Skeletal muscle satellite cell (primary cell): ENCODE measurements around the gene SLC6A5.
"Not testable (repeated sequence)": the region's sequence is repeated elsewhere in the genome, so short reads cannot be mapped to it uniquely, and the experiment has no call there.

Experiments used
- H3K27me3 ChIP-seq: 2 replicates; pipeline ENCODE4 v1.7.0; 2013; ENCODE audit warnings: low read length; ENCODE audit not compliant: control insufficient read depth, insufficient read depth
- H3K36me3 ChIP-seq: 2 replicates; pipeline ENCODE4 v1.7.0; 2013; ENCODE audit warnings: mild to moderate bottlenecking, control low read depth, low read length; ENCODE audit not compliant: insufficient read depth
- H3K4me1 ChIP-seq: 2 replicates; pipeline ENCODE4 v1.7.0; 2013; ENCODE audit warnings: low read length; ENCODE audit not compliant: control insufficient read depth, insufficient read depth
- H3K4me2 ChIP-seq: 2 replicates; pipeline ENCODE4 v1.7.0; 2013; ENCODE audit warnings: mild to moderate bottlenecking, low read length
- H3K4me3 ChIP-seq: 2 replicates; pipeline ENCODE4 v1.7.0; 2013; ENCODE audit warnings: low read length
- H3K9ac ChIP-seq: 2 replicates; pipeline ENCODE4 v1.7.0; 2013; ENCODE audit warnings: mild to moderate bottlenecking, low read depth, low read length, moderate library complexity
- H3K9me3 ChIP-seq: replicated peaks from 2 replicates; pipeline ENCODE4 v1.7.0; 2013; ENCODE audit warnings: mild to moderate bottlenecking, control low read depth, low read length

SLC6A5 gene

DNA sequence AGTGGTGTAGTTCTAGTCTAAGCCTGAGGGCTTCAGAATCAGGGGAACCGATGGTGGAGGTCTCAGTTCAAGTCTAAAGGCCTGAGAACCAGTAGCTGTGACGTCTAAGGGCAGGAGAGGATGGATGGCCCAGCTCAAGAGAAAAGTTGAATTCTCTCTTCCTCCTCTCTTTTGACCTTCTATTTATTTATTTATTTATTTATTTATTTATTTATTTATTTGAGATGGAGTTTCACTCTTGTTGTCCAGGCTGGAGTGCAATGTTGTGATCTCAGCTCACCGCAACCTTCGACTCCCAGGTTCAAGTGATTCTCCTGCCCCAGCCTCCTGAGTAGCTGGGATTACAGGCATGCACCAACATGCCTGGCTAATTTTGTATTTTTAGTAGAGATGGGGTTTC is 19.7 kb upstream of the SLC6A5 start:
- H3K9ac ChIP-seq, H3K4me1 ChIP-seq, H3K36me3 ChIP-seq, H3K4me2 ChIP-seq, H3K9me3 ChIP-seq, H3K27me3 ChIP-seq, H3K4me3 ChIP-seq: not testable (repeated sequence)

- no peaks in the 10 kb centered on the region for H3K4me1 ChIP-seq
- no peak overlapping the region for H3K4me3 ChIP-seq
- H3K9ac ChIP-seq: no peak overlapping the region
- H3K27me3 ChIP-seq: no peaks in the 10 kb centered on the region
- H3K9me3 ChIP-seq: no peaks in the 10 kb centered on the region
- no peaks in the 10 kb centered on the region for H3K36me3 ChIP-seq
- no peak overlapping the region for H3K4me2 ChIP-seq
Observed at GRCh38 chr11:20583201-20583600, 16.2 kb upstream of the SLC6A5 start.

- H3K4me1 ChIP-seq: no peaks in the 10 kb centered on the region
- no peaks in the 10 kb centered on the region for H3K36me3 ChIP-seq
Observed at GRCh38 chr11:20584093-20584774, 15.2 kb upstream of the SLC6A5 start.

GRCh38 chr11:20589796-20590195 is 9.6 kb upstream of the SLC6A5 start:
- no peaks in the 10 kb centered on the region for H3K4me1 ChIP-seq
- H3K27me3 ChIP-seq: peaks cover 3% of the 10 kb centered on the region
- no peak overlapping the region for H3K9ac ChIP-seq
- H3K36me3 ChIP-seq: no peaks in the 10 kb centered on the region
- H3K4me2 ChIP-seq: no peak overlapping the region
- H3K9me3 ChIP-seq: no peaks in the 10 kb centered on the region
- no peak overlapping the region for H3K4me3 ChIP-seq

More at GRCh38 chr11:20584093-20584774, 15.2 kb upstream of the SLC6A5 start:
- Histone ChIP-seq H3K9ac (no peak overlapping the region), H3K9me3 (no peaks in the 10 kb centered on the region), H3K4me3 (no peak overlapping the region), H3K27me3 (no peaks in the 10 kb centered on the region), H3K4me2 (no peak overlapping the region)

DNA sequence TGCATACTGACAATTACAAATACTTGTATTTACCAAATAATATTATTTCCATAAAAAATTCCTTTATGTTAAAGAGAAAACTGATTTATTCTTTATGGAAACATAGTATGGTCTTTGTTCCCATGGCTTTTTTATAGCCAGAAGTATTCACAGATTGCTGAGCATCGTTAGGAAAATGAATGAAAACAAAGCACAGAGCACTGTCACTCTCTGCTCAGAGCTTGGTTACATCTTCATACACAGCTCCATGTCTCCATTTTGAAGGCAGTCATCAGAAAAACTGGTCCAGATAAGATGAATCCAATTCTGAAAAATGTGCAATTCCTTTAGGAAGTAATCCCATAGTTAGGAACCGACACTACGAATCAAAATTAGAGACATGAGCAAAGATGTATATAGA is 9.0 kb upstream of the SLC6A5 start:
- H3K9me3 ChIP-seq: no peaks in the 10 kb centered on the region
- H3K27me3 ChIP-seq: peaks cover 8% of the 10 kb centered on the region
- no peak overlapping the region for H3K4me2 ChIP-seq
- no peaks in the 10 kb centered on the region for H3K4me1 ChIP-seq
- no peak overlapping the region for H3K9ac ChIP-seq
- H3K4me3 ChIP-seq: no peak overlapping the region
- no peaks in the 10 kb centered on the region for H3K36me3 ChIP-seq

- Histone ChIP-seq H3K9me3 (no peaks in the 10 kb centered on the region), H3K4me3 (no peak overlapping the region), H3K9ac (no peak overlapping the region), H3K36me3 (no peaks in the 10 kb centered on the region), H3K4me2 (no peak overlapping the region), H3K27me3 (peaks cover 30% of the 10 kb centered on the region), H3K4me1 (no peaks in the 10 kb centered on the region)
Observed at GRCh38 chr11:20592741-20593140, 6.7 kb upstream of the SLC6A5 start.

GRCh38 chr11:20594274-20595061 is 4.9 kb upstream of the SLC6A5 start:
- no peaks in the 10 kb centered on the region for H3K36me3 ChIP-seq
- H3K4me2 ChIP-seq: no peak overlapping the region
- H3K4me1 ChIP-seq: no peaks in the 10 kb centered on the region
- H3K9me3 ChIP-seq: no peaks in the 10 kb centered on the region
- no peak overlapping the region for H3K9ac ChIP-seq
- peaks cover 47% of the 10 kb centered on the region for H3K27me3 ChIP-seq
- H3K4me3 ChIP-seq: no peak overlapping the region

- no peaks in the 10 kb centered on the region for H3K9me3 ChIP-seq
- H3K27me3 ChIP-seq: peaks cover 53% of the 10 kb centered on the region
- no peaks in the 10 kb centered on the region for H3K36me3 ChIP-seq
- no peak overlapping the region for H3K4me2 ChIP-seq
- H3K4me1 ChIP-seq: no peaks in the 10 kb centered on the region
- H3K9ac ChIP-seq: no peak overlapping the region
- no peak overlapping the region for H3K4me3 ChIP-seq
Observed at GRCh38 chr11:20595101-20595500, 4.3 kb upstream of the SLC6A5 start.

GRCh38 chr11:20596205-20597153 is 2.9 kb upstream of the SLC6A5 start:
- Histone ChIP-seq H3K27me3 (peaks cover 67% of the 10 kb centered on the region), H3K4me3 (no peak overlapping the region), H3K36me3 (no peaks in the 10 kb centered on the region), H3K4me1 (no peaks in the 10 kb centered on the region), H3K9ac (no peak overlapping the region), H3K4me2 (no peak overlapping the region), H3K9me3 (no peaks in the 10 kb centered on the region)

DNA sequence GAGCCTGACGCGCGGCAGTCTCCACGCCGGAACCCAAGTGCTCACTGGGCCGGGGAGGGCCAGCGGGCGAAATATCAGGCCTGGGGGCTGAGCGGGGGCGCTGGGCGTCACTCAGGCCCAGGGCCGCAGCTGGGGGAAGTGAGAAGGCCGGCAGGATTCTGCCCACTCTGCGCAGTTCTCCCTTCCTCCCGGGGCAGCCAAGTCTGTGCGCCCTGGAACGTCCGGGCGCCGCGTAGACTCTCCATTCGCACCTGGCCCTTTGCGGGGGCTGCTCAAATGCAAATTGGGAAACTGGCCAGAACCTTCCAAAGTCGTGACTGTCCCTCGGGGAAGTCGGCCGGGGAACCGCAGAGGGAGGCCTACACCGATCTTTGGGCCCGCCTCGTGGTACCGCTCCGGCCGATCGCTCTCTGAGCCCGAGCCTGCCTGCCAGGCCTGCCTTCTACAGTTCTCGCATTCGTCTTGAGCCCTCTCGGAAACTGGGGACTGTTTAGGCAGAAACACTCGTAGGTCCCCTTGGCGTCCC is 2.2 kb upstream of the SLC6A5 start:
- Histone ChIP-seq H3K9me3 (no peaks in the 10 kb centered on the region), H3K4me2 (no peak overlapping the region), H3K36me3 (no peaks in the 10 kb centered on the region), H3K4me1 (no peaks in the 10 kb centered on the region), H3K9ac (no peak overlapping the region), H3K4me3 (no peak overlapping the region), H3K27me3 (peaks cover 74% of the 10 kb centered on the region)
